DND-41 (cell line): ENCODE results near the gene DSC1.

Experiments used
- ATAC-seq: fragments of 200-7000 bp; cut with Tn5 transposase; 3 replicates; pipeline ENCODE4 v1.9.1; 2021; ENCODE audit warnings: low read depth; ENCODE audit not compliant: insufficient read depth
- DNase-seq: peaks from one replicate; pipeline ENCODE4 v3.0.0-alpha.2; 2020
- H2AFZ ChIP-seq: 2 replicates; pipeline ENCODE4 v1.6.0; 2012; ENCODE audit warnings: low read depth, low read length
- H3K27ac ChIP-seq: 2 replicates; pipeline ENCODE4 v1.5.1; 2012; ENCODE audit warnings: low read length, inconsistent platforms
- H3K27me3 ChIP-seq: fragments of 200-600 bp; sonication (generic); 2 replicates; pipeline ENCODE4 v1.6.0; 2012; ENCODE audit warnings: low read length, mild to moderate bottlenecking, inconsistent platforms; ENCODE audit not compliant: insufficient read depth, poor library complexity
- H3K36me3 ChIP-seq: 2 replicates; pipeline ENCODE4 v1.5.1; 2012; ENCODE audit warnings: low read length, inconsistent platforms; ENCODE audit not compliant: insufficient read depth
- H3K4me1 ChIP-seq: 2 replicates; pipeline ENCODE4 v1.5.1; 2012; ENCODE audit warnings: mild to moderate bottlenecking, low read length; ENCODE audit not compliant: insufficient read depth
- H3K4me2 ChIP-seq: 2 replicates; pipeline ENCODE4 v1.6.0; 2012; ENCODE audit warnings: mild to moderate bottlenecking, moderate library complexity, low read length, inconsistent platforms; ENCODE audit not compliant: insufficient read depth
- H3K4me3 ChIP-seq, 2 experiments: fragments of 200-600 bp in 1 of 2; shearing (Covaris generic) in 1 of 2; 2 replicates each; pipeline ENCODE4 v1.5.1; 2012 to 2016; ENCODE audit warnings: inconsistent platforms in 2 of 2, low read length in 2 of 2, mild to moderate bottlenecking in 2 of 2, low read depth in 1 of 2, moderate library complexity in 1 of 2
- H3K79me2 ChIP-seq: 2 replicates; pipeline ENCODE4 v1.6.0; 2012; ENCODE audit warnings: low read length, inconsistent platforms; ENCODE audit not compliant: insufficient read depth
- H3K9ac ChIP-seq: 2 replicates; pipeline ENCODE4 v1.6.0; 2012; ENCODE audit warnings: low read depth, mild to moderate bottlenecking, inconsistent platforms, low read length, moderate library complexity
- H3K9me3 ChIP-seq: 2 replicates; pipeline ENCODE4 v1.5.1; 2012; ENCODE audit warnings: low read length, moderate library complexity, mild to moderate bottlenecking, inconsistent platforms; ENCODE audit not compliant: insufficient read depth, severe bottlenecking
- H4K20me1 ChIP-seq: 2 replicates; pipeline ENCODE4 v1.6.0; 2012; ENCODE audit warnings: low read length; ENCODE audit not compliant: insufficient read depth
- CTCF ChIP-seq: IDR thresholded peaks from 2 replicates; pipeline ENCODE4 v1.5.1; 2012; ENCODE audit warnings: borderline replicate concordance, low read length, moderate library complexity, mild to moderate bottlenecking; ENCODE audit not compliant: poor library complexity, severe bottlenecking; ENCODE audit errors: extremely low read depth
- EZH2 ChIP-seq: IDR thresholded peaks from 3 replicates; pipeline ENCODE4 v1.6.1; 2012; ENCODE audit warnings: borderline replicate concordance, low read depth, mild to moderate bottlenecking, moderate library complexity, low read length, inconsistent platforms; ENCODE audit not compliant: severe bottlenecking

Gene DSC1

GRCh38 chr18:31098878-31099277 is 63.8 kb downstream of the DSC1 start:
- H3K9ac ChIP-seq, result no peak overlapping the region
- no peaks in the 10 kb centered on the region for H4K20me1 ChIP-seq
- H2AFZ ChIP-seq, result no peak overlapping the region
- H3K9me3 ChIP-seq, result no peaks in the 10 kb centered on the region
- H3K27me3 ChIP-seq, result no peaks in the 10 kb centered on the region
- H3K4me3 ChIP-seq, result no peak overlapping the region
- TF ChIP-seq CTCF, result no peak
- no peak for TF ChIP-seq EZH2
- DNase-seq (no peak), ATAC-seq (no peak)
- no peaks in the 10 kb centered on the region for H3K4me1 ChIP-seq
- no peaks in the 10 kb centered on the region for H3K36me3 ChIP-seq
- H3K79me2 ChIP-seq, result no peaks in the 10 kb centered on the region
- H3K4me2 ChIP-seq, result no peak overlapping the region
- no peak overlapping the region for H3K27ac ChIP-seq

DNA sequence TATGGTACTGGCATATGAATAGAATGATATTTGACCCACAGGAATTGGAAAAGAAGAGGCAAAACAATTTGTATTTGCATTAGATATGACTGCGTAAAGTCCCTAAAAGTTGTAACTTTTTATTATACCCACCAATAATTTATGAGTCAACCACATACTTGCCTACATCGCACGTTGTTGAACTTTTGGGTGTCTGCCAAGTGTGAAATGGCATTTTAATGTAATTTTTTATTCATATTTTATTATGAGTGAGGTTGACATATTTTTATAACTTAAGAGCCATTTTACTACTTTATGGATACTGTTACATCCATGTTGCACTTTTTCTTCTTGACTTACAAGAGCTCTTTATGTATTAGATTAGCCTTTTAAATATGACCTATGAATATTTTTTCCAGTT is 65.0 kb downstream of the DSC1 start:
- Histone ChIP-seq H3K4me2 (no peak overlapping the region), H4K20me1 (no peaks in the 10 kb centered on the region), H2AFZ (no peak overlapping the region), H3K4me3 (no peak overlapping the region), H3K36me3 (no peaks in the 10 kb centered on the region), H3K9me3 (no peaks in the 10 kb centered on the region), H3K27me3 (no peaks in the 10 kb centered on the region), H3K9ac (no peak overlapping the region), H3K79me2 (no peaks in the 10 kb centered on the region), H3K4me1 (no peaks in the 10 kb centered on the region), H3K27ac (no peak overlapping the region)
- no peak for DNase-seq
- no peak for ATAC-seq
- TF ChIP-seq CTCF, result no peak
- TF ChIP-seq EZH2, result no peak

- no peaks in the 10 kb centered on the region for H4K20me1 ChIP-seq
- no peaks in the 10 kb centered on the region for H3K27me3 ChIP-seq
- no peak overlapping the region for H3K4me3 ChIP-seq
- ATAC-seq (no peak), DNase-seq (no peak)
- no peaks in the 10 kb centered on the region for H3K79me2 ChIP-seq
- H3K27ac ChIP-seq, result no peak overlapping the region
- no peaks in the 10 kb centered on the region for H3K36me3 ChIP-seq
- H3K9ac ChIP-seq, result no peak overlapping the region
- no peak overlapping the region for H3K4me2 ChIP-seq
- TF ChIP-seq CTCF, result no peak
- no peak for TF ChIP-seq EZH2
- no peaks in the 10 kb centered on the region for H3K4me1 ChIP-seq
- no peaks in the 10 kb centered on the region for H3K9me3 ChIP-seq
- no peak overlapping the region for H2AFZ ChIP-seq
Measured at GRCh38 chr18:31093880-31094279, 68.8 kb downstream of the DSC1 start.

DNA sequence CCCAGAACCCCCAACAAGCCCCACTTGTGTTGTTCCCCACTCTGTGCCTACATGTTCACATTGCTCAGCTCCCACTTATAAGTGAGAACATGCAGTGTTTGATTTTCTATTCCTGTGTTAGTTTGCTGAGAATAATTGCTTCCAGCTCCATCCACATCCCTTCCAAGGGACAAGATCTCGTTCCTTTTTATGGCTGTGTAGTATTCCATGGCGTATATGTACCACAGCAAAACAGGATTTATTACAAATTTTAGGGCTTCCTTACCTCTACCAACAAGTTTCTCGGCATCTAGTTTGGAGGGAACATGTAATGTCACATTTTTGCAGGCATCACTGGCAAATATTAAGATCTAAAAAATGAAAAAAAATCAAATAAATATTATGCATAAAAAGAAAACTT is 69.4 kb downstream of the DSC1 start:
- Histone ChIP-seq H3K27me3 (no peaks in the 10 kb centered on the region), H4K20me1 (no peaks in the 10 kb centered on the region), H3K79me2 (no peaks in the 10 kb centered on the region), H3K4me3 (no peak overlapping the region), H3K9me3 (no peaks in the 10 kb centered on the region), H3K27ac (no peak overlapping the region), H3K9ac (no peak overlapping the region), H2AFZ (no peak overlapping the region), H3K4me1 (no peaks in the 10 kb centered on the region), H3K4me2 (no peak overlapping the region), H3K36me3 (no peaks in the 10 kb centered on the region)
- DNase-seq (no peak), ATAC-seq (no peak)
- TF ChIP-seq CTCF, result no peak
- TF ChIP-seq EZH2, result no peak
